GM21737 (cell line): Measurements from ENCODE around the gene CAPN14.

ENCODE experiments used
- ATAC-seq: cut with Tn5 transposase; IDR thresholded peaks from one replicate; pipeline ENCODE4 v1.9.1; 2021; ENCODE audit warnings: mild to moderate bottlenecking, moderate library complexity; ENCODE audit not compliant: unreplicated experiment

Gene CAPN14

GRCh38 chr2:31217465-31218200, at the start of gene CAPN14:
Gene CAPN14 (minus strand): TSS chr2:31217515. CDS start chr2:31205447, 12,068 bp downstream.
- no peak for ATAC-seq

- no peak for ATAC-seq
Measured at GRCh38 chr2:31266804-31267203, 49.5 kb upstream of the CAPN14 start.

GRCh38 chr2:31265234-31265633, 47.9 kb upstream of the CAPN14 start:
- no peak for ATAC-seq

GRCh38 chr2:31263636-31264190, 46.4 kb upstream of the CAPN14 start:
- no peak for ATAC-seq

- no peak for ATAC-seq
Measured at GRCh38 chr2:31260870-31261269, 43.6 kb upstream of the CAPN14 start.

- ATAC-seq, result no peak
Measured at GRCh38 chr2:31259075-31259474, 41.8 kb upstream of the CAPN14 start.

- peak; percentile 47 for ATAC-seq
Measured at GRCh38 chr2:31258351-31258750, 41.0 kb upstream of the CAPN14 start.

GRCh38 chr2:31256611-31257382, 39.5 kb upstream of the CAPN14 start:
- no peak for ATAC-seq

- ATAC-seq, result peak; percentile 62
Measured at GRCh38 chr2:31255911-31256571, 38.7 kb upstream of the CAPN14 start.

GRCh38 chr2:31254237-31255203, 37.2 kb upstream of the CAPN14 start:
- no peak for ATAC-seq

- no peak for ATAC-seq
Measured at GRCh38 chr2:31253356-31254131, 36.2 kb upstream of the CAPN14 start.

GRCh38 chr2:31251851-31252250, 34.5 kb upstream of the CAPN14 start:
- ATAC-seq, result no peak

GRCh38 chr2:31251018-31251417, 33.7 kb upstream of the CAPN14 start:
- no peak for ATAC-seq

GRCh38 chr2:31249009-31249690, 31.8 kb upstream of the CAPN14 start:
- ATAC-seq, result no peak

- no peak for ATAC-seq
Measured at GRCh38 chr2:31248139-31248538, 30.8 kb upstream of the CAPN14 start.

GRCh38 chr2:31247711-31248110, 30.4 kb upstream of the CAPN14 start:
- no peak for ATAC-seq

GRCh38 chr2:31246184-31246852, 29.0 kb upstream of the CAPN14 start:
- no peak for ATAC-seq

GRCh38 chr2:31244101-31244500, 26.8 kb upstream of the CAPN14 start:
- no peak for ATAC-seq
